Mesenchymal stem cell (in vitro differentiated cells and primary cell): ENCODE measurements around the gene ALDH9A1.

Experiments
- DNase-seq: peaks from one replicate; pipeline ENCODE4 v3.0.0-alpha.2; 2013
- H2AFZ ChIP-seq: one replicate; pipeline ENCODE4 v1.6.1; 2013; ENCODE audit warnings: low read depth, mild to moderate bottlenecking, control low read depth, inconsistent platforms, low read length, moderate library complexity
- H2AK5ac ChIP-seq: 2 replicates; pipeline ENCODE4 v1.6.1; 2013; ENCODE audit warnings: low read length, moderate library complexity, mild to moderate bottlenecking, inconsistent platforms; ENCODE audit not compliant: severe bottlenecking
- H2BK120ac ChIP-seq: one replicate; pipeline ENCODE4 v1.6.1; 2013; ENCODE audit warnings: low read depth, mild to moderate bottlenecking, inconsistent platforms, low read length, moderate library complexity
- H2BK12ac ChIP-seq, 2 experiments: one replicate each; pipeline ENCODE4 v1.6.1; 2013; ENCODE audit warnings: inconsistent platforms in 2 of 2, low read length in 2 of 2, mild to moderate bottlenecking in 2 of 2, moderate library complexity in 2 of 2, control low read depth in 1 of 2
- H2BK15ac ChIP-seq: one replicate; pipeline ENCODE4 v1.6.1; 2013; ENCODE audit warnings: mild to moderate bottlenecking, low read depth, inconsistent platforms; ENCODE audit not compliant: poor library complexity, severe bottlenecking
- H2BK5ac ChIP-seq: 2 replicates; pipeline ENCODE4 v1.6.1; 2013; ENCODE audit warnings: low read depth, mild to moderate bottlenecking, low read length, control low read depth, inconsistent platforms; ENCODE audit not compliant: poor library complexity, severe bottlenecking
- H3K14ac ChIP-seq, 2 experiments: one replicate each; pipeline ENCODE4 v1.6.1; 2013; ENCODE audit warnings: inconsistent platforms in 2 of 2, low read length in 2 of 2, control low read depth in 1 of 2, mild to moderate bottlenecking in 1 of 2, moderate library complexity in 1 of 2
- H3K18ac ChIP-seq, 2 experiments: one replicate each; pipeline ENCODE4 v1.6.1; 2013; ENCODE audit warnings: inconsistent platforms in 2 of 2, low read length in 2 of 2, control low read depth in 1 of 2, low read depth in 1 of 2, mild to moderate bottlenecking in 1 of 2
- H3K23ac ChIP-seq, 2 experiments: one replicate each; pipeline ENCODE4 v1.6.1; 2013; ENCODE audit warnings: inconsistent platforms in 2 of 2, low read length in 2 of 2, mild to moderate bottlenecking in 2 of 2, moderate library complexity in 2 of 2, control low read depth in 1 of 2
- H3K27ac ChIP-seq: 2 replicates; pipeline ENCODE4 v1.5.1; 2013; ENCODE audit warnings: mild to moderate bottlenecking, moderate library complexity, low read length, control low read depth, inconsistent platforms; ENCODE audit not compliant: poor library complexity, severe bottlenecking
- H3K27me3 ChIP-seq, 2 experiments: 2 replicates each; pipeline versions ENCODE4 v1.6.1 to v1.7.0; 2013; ENCODE audit warnings: low read length in 2 of 2, mild to moderate bottlenecking in 2 of 2, moderate library complexity in 2 of 2, control low read depth in 1 of 2, inconsistent platforms in 1 of 2; ENCODE audit not compliant: control insufficient read depth in 1 of 2, insufficient read depth in 1 of 2
- H3K36me3 ChIP-seq, 2 experiments: 2 replicates each; pipeline versions ENCODE4 v1.6.1 to v1.7.0; 2013; ENCODE audit warnings: low read length in 2 of 2, control low read depth in 1 of 2, inconsistent platforms in 1 of 2, low read depth in 1 of 2, mild to moderate bottlenecking in 1 of 2; ENCODE audit not compliant: insufficient read depth in 2 of 2, control insufficient read depth in 1 of 2
- H3K4ac ChIP-seq, 2 experiments: one replicate each; pipeline ENCODE4 v1.6.1; 2013; ENCODE audit warnings: inconsistent platforms in 2 of 2, low read length in 2 of 2, mild to moderate bottlenecking in 2 of 2, moderate library complexity in 2 of 2, control low read depth in 1 of 2, low read depth in 1 of 2
- H3K4me1 ChIP-seq: 2 replicates; pipeline ENCODE4 v1.6.1; 2013; ENCODE audit warnings: low read depth, low read length, control low read depth; ENCODE audit not compliant: control insufficient read depth, insufficient read depth
- H3K4me2 ChIP-seq: 2 replicates; pipeline ENCODE4 v1.6.1; 2013; ENCODE audit warnings: low read length, mild to moderate bottlenecking, inconsistent platforms; ENCODE audit not compliant: poor library complexity, severe bottlenecking
- H3K4me3 ChIP-seq, 2 experiments: 2 replicates each; pipeline versions ENCODE4 v1.5.1 to v1.7.0; 2013; ENCODE audit warnings: low read length in 2 of 2, mild to moderate bottlenecking in 2 of 2, control low read depth in 1 of 2, low read depth in 1 of 2; ENCODE audit not compliant: insufficient read depth in 1 of 2
- H3K79me1 ChIP-seq: replicated peaks from 2 replicates; pipeline ENCODE4 v1.6.1; 2013; ENCODE audit warnings: mild to moderate bottlenecking, control low read depth, low read length, inconsistent platforms; ENCODE audit not compliant: poor library complexity, severe bottlenecking
- H3K9ac ChIP-seq: 2 replicates; pipeline ENCODE4 v1.7.0; 2013; ENCODE audit warnings: mild to moderate bottlenecking, low read length, moderate library complexity
- H3K9me3 ChIP-seq: 2 replicates; pipeline ENCODE4 v1.7.0; 2013; ENCODE audit warnings: mild to moderate bottlenecking, low read length; ENCODE audit not compliant: control insufficient read depth
- H4K8ac ChIP-seq: one replicate; pipeline ENCODE4 v1.6.1; 2013; ENCODE audit warnings: inconsistent platforms, mild to moderate bottlenecking, low read length, moderate library complexity
- H4K91ac ChIP-seq: one replicate; pipeline ENCODE4 v1.6.1; 2013; ENCODE audit warnings: mild to moderate bottlenecking, low read length, inconsistent platforms
- WGBS: methylation state at CpG from one replicate; pipeline ENCODE4 v1.1.7; 2013; ENCODE audit warnings: mixed read lengths; 5-methylcytosine and 5-hydroxymethylcytosine counted together

Gene ALDH9A1

DNA sequence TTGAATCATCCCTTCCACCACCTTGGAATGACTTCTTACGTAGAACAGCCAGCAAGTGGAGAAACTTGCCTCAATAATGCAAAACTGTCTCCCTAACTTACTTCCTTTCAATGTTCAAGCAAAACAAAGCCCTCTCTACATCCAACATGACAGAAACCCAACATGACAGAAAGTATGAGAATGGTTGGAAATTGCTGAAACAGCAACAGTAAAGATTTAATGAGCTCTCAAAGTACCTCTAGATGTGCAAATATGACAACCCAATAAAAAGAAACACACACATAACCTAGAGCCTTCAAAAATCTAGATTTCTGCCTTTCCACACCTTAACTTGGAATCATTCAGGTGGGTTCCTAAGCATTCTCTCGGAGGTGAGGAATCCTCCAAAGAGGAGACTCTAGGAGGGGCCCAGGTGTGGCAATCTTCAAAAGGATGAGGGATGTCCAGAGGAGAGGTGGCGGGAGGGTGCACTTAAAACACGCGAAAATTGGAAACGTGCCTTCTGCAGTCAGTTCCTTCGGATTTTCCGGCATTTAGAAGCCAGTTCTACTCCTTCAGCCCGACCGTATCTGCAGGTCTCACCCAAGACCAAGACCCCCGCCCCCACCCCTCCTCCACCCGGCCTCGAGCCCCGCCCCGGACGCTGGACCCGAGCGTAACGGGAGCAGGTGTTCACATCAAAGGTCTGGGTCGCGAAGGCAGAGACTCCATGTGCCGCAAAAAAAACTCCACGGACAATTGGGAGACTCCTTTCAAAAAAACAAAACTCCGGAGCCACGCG lies 68.3 kb downstream of the ALDH9A1 start:
- Histone ChIP-seq H4K91ac (peak overlapping the region; percentile 40), H3K27ac (peak overlapping the region; percentile 94), H3K4me1 (peaks cover 6% of the 10 kb centered on the region), H3K14ac (no peak overlapping the region), H3K18ac (peak overlapping the region in 1 of 2 experiments; percentile 59), H3K4ac (peak overlapping the region in 1 of 2 experiments; percentile 50), H3K4me2 (peak overlapping the region; percentile 67), H2BK12ac (no peak overlapping the region), H2BK15ac (no peak overlapping the region), H4K8ac (peak overlapping the region; percentile 88), H2BK5ac (no peak overlapping the region), H3K79me1 (no peaks in the 10 kb centered on the region), H2AK5ac (no peak overlapping the region), H3K36me3 (no peaks in the 10 kb centered on the region), H3K27me3 (no peaks in the 10 kb centered on the region), H3K9ac (peak overlapping the region; percentile 99), H2AFZ (peak overlapping the region; percentile 47), H3K4me3 (peak overlapping the region; percentile 92 to 97), H3K9me3 (no peaks in the 10 kb centered on the region), H3K23ac (no peak overlapping the region), H2BK120ac (peak overlapping the region; percentile 55)
- no peak for DNase-seq
- WGBS = 6% methylated on average over 25 of the region's 26 CpGs

DNA sequence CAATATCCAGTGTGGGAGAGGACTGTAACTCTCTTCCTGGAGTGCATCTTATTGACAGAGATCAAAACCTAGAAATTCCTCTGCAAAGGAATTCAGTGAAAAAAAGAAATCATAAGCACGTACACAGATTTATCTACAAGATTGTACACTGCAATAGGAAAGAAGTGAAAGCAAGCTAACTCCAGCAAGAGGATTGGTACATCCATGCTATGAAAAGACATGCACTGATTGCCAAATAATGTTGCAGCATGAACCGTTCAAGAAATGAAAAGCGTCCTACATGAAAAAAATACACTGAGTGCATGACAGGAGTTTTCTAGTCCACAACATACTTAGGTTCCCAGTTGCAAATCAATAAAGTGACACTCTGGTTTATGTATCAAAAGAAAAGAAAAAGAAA lies 69.2 kb downstream of the ALDH9A1 start:
- 100% methylated on average over 1 of the region's 3 CpGs for WGBS

DNA sequence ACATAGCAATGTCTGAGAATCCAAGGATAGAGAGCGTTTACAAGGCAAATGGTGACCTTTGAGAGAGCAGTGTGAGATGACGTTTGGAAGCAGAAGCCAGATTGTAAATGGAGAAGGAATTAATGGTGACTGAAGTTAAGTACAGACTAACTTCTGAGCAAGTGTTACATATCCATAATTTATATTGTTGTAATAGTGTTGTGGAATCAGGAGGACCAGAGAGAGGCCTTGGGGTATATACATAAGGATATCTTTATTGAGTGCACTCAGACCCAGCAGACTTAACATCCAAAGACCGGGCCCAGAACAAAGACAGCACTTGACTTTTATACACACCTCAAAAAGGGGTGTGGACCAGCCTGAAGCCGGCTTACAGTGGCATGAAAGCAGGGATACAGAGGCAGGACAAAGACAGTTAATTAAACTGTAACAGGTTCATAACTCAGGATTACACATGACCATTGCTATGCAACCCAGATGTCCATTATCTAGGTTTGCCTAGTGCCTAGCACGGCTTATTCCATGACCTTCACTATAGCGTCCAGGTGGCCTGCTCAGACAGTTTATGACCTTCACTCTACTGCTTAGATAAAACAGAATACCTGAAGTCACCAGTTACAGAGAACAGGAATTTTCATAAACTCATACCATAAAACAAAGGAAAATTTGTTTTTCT lies 70.1 kb downstream of the ALDH9A1 start:
- Histone ChIP-seq H3K4me2 (no peak overlapping the region), H3K27me3 (no peaks in the 10 kb centered on the region), H2AK5ac (no peak overlapping the region), H4K91ac (no peak overlapping the region), H2BK120ac (no peak overlapping the region), H2AFZ (no peak overlapping the region), H2BK15ac (no peak overlapping the region), H3K4ac (no peak overlapping the region), H3K9ac (no peak overlapping the region), H3K36me3 (no peaks in the 10 kb centered on the region), H2BK12ac (no peak overlapping the region), H3K23ac (no peak overlapping the region), H3K9me3 (no peaks in the 10 kb centered on the region), H3K4me1 (peaks cover 2% of the 10 kb centered on the region), H4K8ac (no peak overlapping the region), H2BK5ac (no peak overlapping the region), H3K18ac (no peak overlapping the region), H3K27ac (no peak overlapping the region), H3K4me3 (no peak overlapping the region), H3K14ac (no peak overlapping the region), H3K79me1 (no peaks in the 10 kb centered on the region)
- DNase-seq = no peak
- WGBS = 84% methylated on average over 6 of the region's 6 CpGs

More for the DNA sequence above, 69.2 kb downstream of the ALDH9A1 start:
- Histone ChIP-seq H3K9me3 (no peaks in the 10 kb centered on the region), H2BK120ac (no peak overlapping the region), H3K23ac (no peak overlapping the region), H3K36me3 (no peaks in the 10 kb centered on the region), H3K14ac (no peak overlapping the region), H2AFZ (no peak overlapping the region), H4K8ac (no peak overlapping the region), H3K9ac (peak overlapping the region; percentile 15), H4K91ac (no peak overlapping the region), H2BK5ac (no peak overlapping the region), H3K4me1 (peaks cover 4% of the 10 kb centered on the region), H3K27ac (no peak overlapping the region), H3K27me3 (no peaks in the 10 kb centered on the region), H3K79me1 (no peaks in the 10 kb centered on the region), H2AK5ac (no peak overlapping the region), H2BK15ac (no peak overlapping the region), H3K4me2 (no peak overlapping the region), H3K18ac (no peak overlapping the region), H2BK12ac (no peak overlapping the region), H3K4me3 (no peak overlapping the region), H3K4ac (no peak overlapping the region)
- DNase-seq = no peak

DNA sequence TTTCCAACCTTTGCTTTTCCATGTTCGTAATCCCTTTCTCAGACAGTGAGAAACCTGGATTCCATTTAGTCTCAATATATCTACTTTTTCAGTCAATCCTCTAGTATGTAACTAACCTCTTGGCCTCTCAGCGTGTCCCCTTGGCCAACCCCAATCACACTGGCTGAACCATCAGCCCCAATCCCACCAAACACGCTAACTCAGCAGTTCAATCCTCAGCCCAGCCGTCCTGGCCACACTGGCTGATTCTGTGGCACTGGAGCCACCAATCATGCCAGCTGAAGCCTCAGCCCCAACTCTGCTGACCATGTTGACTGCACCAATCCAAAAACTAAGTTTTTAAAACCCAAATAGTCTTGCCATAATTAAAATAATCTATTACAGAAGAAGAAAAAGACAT lies 73.9 kb downstream of the ALDH9A1 start:
- Histone ChIP-seq H2BK15ac (no peak overlapping the region), H2BK120ac (no peak overlapping the region), H3K9me3 (no peaks in the 10 kb centered on the region), H2BK5ac (no peak overlapping the region), H3K4ac (no peak overlapping the region), H3K18ac (no peak overlapping the region), H3K27me3 (peaks cover 0 to 10% of the 10 kb centered on the region in 2 experiments), H2AK5ac (no peak overlapping the region), H3K9ac (no peak overlapping the region), H3K36me3 (no peaks in the 10 kb centered on the region), H3K4me1 (no peaks in the 10 kb centered on the region), H2BK12ac (no peak overlapping the region), H2AFZ (no peak overlapping the region), H4K8ac (no peak overlapping the region), H3K14ac (no peak overlapping the region), H4K91ac (no peak overlapping the region), H3K27ac (no peak overlapping the region), H3K79me1 (no peaks in the 10 kb centered on the region), H3K23ac (no peak overlapping the region), H3K4me2 (no peak overlapping the region), H3K4me3 (no peak overlapping the region)
- 75% methylated on average over 4 of the region's 4 CpGs for WGBS
- no peak for DNase-seq
